HG03432 (cell line): ENCODE results near the gene CDH23.

Experiments used
- ATAC-seq: cut with Tn5 transposase; IDR thresholded peaks from one replicate; pipeline ENCODE4 v1.9.1; 2021; ENCODE audit warnings: mild to moderate bottlenecking, moderate library complexity; ENCODE audit not compliant: unreplicated experiment

Gene CDH23

DNA sequence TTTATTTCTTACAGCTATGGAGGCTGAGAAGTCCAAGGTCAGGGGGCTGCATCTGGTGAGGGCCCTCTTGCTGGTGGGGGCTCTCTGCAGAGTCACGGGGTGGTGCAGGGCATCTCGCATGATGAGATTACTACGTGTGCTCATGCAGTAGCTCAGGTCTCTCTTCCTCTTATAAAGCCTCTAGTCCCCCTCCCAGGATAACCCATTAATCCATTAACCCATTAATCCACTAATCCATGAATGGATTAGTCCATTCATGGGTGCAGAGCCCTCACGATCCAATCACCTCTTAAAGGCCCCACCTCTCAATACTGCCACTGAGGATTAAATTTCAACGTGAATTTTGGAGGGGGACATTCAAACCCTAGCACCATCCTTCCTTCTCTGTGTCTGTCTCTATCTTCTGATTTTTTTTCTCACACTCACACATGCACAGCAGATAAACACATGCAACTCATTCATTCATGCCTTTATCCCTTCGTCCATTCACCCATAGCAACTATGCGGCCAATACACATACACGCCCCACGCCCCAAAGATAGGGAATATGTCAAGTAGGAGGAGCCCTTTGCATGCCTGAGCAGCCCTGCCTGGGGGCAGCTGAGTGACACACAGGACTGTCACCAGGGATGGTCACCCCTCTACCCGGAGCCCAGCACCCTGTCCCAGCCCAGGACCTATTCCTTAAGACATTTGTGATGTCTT is 236.3 kb downstream of the CDH23 start:
- no peak for ATAC-seq

DNA sequence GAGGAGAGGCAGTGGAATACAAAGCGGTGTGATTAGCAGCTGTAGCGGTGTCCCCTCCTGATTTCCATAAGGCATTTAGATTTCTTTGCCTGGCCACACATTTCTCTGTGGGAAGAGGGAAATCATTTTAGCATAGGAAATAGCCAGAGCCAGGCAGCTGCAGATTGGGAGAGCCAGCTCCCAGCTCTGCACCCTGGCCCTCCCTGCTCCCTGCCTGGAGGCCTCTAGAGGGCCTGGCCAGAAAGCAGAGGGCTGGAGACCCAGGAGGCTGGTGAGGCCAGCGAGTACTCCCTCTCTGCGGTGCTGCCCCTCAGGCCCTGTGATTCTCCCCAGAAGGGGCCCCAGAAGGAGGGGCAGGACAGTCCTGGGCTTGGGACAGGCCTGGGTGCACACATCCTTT is 237.2 kb downstream of the CDH23 start:
- ATAC-seq = no peak

DNA sequence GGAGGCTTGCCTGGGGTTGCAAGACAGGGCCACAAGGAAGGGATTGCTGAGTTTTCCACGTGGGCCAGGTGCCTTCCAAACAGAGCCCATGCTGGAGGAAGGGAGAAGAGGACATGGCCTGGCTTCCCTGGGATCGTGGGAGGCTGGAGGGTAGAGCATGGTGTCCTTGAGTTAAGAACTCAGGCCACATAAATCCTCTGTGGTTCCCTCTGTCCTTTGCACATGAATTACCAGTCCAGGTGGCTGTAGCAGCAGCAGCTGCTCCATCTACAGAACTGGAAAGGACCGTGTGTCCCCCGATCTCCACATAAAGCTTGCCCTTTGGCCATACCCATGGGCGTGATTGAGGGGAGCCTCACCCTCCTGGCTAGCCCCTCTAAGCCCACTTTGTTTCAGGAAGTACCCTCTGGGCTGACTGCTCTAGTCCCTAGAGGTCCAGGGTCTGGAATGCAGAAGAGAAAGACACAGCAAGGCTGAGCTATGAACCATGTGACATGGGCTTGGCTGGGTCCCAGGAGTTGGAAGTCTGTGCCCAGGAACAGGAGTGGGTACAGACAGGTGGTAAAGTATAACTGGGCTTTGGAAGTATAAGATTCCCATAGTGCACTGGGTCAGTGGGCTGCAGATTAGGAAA is 237.9 kb downstream of the CDH23 start:
- no peak for ATAC-seq

- ATAC-seq = no peak
Measured at GRCh38 chr10:71635251-71635866, 238.6 kb downstream of the CDH23 start.

DNA sequence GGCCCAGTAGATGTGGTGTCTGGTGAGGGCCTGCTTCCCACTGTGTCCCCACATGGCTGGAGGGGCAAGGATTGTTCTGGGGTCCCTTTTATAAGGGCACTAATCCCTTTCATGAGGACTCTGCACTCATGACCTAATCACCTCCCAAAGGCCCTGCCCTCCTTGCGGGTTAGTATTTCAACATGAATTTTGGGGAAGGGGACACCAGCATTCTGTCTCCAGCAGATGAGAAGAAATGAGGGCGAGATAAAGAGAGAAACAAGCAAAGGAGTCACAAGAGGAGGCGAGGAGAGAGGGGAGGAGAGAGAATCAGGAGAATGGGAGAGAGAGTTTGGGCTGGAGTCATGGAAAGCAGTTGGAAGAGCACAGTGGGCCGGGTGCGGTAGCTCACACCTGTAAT is 239.1 kb downstream of the CDH23 start:
- ATAC-seq = no peak

DNA sequence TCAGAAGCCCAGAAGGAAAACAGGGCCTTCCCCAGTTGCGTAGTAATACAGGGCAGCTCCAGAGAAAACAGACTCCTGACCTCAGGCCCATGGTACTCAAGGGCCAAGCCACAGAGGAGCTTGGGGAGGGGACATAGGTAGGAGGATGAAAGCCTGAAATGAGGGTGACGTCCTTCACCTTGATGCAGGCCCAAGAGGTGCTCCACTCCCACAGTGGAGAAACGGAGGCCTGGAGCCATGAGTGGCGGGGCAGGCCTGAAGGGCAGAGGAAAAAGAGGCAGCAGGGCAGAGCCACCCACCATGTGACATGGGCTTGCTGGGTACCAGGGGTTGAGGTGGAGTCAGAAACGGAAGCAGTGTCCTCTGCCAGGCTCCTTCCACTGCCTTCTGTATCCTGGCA is 239.9 kb downstream of the CDH23 start:
- no peak for ATAC-seq

DNA sequence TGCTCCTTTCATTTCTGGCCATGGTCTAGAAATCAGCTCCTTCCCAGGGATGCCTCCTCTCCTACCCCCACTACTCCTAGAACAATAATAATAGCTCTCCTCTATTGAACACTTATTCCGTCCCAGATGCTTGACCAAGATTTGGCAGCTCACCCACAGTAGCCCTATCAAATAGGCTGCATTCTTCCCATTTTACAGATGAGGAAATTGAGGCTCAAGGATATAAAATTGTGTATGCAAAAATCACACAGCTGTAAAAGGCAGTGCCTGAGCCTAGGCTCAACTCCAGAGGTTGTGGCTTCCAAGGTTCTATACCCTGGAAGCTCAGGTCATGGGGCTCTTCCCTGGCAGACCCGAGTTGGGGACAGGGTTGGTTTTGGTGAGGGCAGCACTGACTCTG is 240.6 kb downstream of the CDH23 start:
- no peak for ATAC-seq

DNA sequence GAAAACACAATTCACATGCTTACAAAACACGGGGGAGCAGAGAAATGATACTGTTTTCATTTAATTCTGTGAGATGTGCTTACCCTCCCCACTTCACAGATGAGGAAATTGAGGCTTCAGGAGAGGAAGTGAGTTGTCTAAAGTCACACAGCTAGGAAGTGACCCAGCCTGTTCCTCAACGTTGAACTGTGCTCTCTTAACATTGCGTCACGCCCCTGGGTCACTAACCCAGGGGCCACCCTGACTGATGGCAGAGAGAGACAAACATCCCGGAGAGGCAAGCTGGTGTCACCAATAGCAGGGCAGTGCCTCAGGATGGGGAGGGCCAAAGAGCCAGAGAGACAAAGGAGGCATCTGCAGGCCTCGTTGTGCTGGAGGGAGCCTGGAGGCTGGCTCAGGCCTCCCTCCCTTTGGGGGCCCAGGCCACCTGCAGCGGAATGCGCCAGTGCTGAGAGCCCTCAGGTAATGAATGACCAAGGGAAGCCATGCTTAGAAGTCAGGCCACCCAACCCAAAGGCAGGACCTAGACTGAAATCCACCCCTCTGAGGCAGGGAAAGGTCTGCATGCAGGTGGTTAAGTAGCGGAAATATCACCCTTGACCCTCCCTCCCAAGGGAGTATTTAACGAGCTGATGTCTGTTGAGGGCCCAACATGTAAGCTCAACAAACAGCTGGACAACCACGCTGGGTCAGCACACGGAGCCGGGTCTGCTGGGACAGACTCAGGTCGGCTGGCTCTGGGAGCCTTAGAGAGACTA is 241.5 kb downstream of the CDH23 start:
- ATAC-seq = no peak

GRCh38 chr10:71638822-71639719 is 242.4 kb downstream of the CDH23 start:
- no peak for ATAC-seq

DNA sequence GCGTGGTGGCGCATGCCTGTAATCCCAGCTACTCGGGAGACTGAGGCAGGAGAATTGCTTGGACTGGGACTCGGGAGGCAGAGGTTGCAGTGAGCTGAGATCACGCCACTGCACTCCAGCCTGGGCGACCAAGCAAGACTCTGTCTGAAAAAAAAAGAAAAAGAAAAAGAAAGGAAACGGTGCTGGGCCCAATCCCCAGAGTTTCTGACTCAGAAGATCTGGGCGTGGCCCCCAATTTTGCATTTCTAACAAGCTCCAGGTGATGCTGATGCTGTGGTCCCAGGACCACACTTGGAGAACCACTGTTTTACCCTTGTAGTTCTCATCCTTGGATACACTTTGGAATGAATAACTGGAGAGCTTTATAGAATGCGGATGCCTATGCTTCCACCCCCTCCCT is 243.9 kb downstream of the CDH23 start:
- no peak for ATAC-seq

GRCh38 chr10:71641449-71641848 is 244.7 kb downstream of the CDH23 start:
- ATAC-seq = no peak

DNA sequence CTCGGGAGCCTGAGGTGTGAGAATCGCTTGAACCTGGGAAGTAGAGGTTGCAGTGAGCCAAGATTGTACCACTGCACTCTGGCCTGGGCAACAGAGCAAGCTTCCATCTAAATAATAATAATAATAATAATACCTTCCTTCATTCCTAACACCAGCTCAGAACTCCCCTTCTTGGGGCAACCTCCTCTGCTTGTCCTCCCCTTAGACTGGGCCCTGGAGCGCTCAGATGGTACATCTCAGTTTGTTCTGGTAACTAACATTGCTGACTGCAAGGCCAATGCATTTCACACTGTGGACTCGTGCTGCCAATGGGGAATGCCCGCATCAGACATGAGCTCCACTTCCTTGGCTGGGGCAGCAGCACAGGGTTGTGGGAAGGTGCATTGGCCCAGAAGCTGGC is 245.3 kb downstream of the CDH23 start:
- ATAC-seq = no peak

DNA sequence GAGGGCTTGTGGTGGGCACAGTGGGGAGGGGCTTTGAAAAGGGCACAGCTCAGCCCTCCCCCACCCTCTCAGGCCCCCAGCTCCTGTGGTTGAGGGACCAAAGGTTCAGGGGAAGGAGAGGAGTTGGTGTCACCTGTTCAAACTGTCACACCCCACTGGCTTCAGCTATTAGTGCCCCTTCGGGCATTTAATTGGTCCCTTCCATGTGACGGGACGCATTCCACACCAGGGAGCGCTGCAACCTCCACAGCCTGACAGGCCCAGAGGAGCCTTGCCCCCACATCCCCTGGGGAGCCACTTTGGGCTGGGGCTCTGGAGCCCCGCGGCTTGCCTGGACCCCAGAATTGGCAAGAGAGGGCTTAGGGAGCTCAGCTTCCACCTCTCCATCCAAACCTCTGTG is 247.2 kb downstream of the CDH23 start:
- ATAC-seq = peak; percentile 43

GRCh38 chr10:71644307-71645180 is 247.8 kb downstream of the CDH23 start:
- peak; percentile 70 for ATAC-seq

DNA sequence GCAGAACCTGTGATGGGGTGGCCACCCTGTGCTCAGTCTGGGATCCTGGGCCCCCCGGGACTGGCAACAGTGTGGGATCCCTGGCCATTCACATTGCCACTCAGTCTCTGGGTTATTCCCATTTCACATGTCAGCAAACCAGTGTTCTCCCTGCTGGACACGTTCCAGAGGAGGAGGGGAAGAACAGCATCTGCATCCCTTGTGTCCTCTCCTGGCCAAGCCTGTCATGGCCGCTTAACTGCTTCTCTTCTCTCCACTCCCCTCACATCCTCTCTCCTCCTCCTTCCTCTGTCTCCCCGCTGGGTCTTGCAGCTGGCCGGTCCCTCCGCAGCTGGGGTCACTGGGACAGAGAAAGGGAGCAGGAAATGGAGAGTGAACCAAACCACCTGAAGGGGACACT is 248.5 kb downstream of the CDH23 start:
- ATAC-seq = no peak

DNA sequence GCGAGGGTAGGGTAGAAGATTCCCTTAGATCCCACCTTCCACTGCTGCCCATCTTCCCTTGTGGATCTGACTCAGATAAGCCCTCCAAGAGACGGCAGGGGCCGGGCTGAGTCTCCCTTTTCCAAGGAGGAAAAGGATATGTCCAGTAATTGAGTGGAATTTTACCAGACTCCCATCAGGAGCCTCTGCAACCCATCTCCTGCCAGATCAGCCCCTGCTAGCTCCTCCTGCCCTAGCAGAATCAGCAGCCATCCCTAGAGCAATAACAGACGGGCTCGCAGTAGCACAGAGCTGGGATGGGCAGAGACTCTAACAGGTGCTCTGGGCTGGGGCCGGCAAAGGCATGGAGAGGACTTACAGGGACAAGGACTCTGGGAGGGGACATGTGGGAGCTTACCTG is 249.3 kb downstream of the CDH23 start:
- no peak for ATAC-seq

GRCh38 chr10:71646592-71647292 is 250.0 kb downstream of the CDH23 start:
- ATAC-seq = no peak

DNA sequence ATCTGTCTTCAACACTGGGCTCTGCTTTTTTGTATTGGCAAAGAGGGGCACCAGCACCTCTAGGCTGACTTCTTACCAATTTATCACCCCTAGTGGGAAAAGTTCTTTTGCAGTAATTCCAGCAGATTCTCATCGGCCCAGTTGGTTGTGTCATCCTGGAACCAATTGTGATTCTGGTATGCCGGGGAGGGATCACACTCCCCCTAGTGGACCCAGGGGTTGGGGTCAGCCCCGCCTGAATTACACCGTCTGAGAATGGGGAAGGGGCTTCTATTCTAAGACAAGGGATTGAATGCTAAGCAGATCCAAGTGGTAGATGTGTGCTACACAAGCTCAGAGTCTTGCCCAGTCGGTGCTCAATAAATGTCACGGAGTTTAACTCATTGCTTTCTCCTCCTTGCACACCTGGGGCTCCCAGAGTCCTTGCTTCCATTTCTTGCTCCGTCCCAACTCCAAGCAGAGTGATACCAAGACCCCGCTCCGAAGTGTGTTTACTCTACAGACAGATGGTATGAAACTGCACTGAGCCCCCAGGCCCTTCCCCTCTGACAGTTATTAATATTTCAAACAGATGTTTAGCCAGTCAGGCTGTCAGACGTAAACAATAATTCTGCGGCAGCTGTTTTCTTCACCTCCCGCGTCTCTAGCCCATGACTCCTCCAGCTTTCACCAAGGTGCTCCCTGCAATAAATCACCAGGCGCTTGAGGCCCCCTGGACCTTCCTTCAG is 251.0 kb downstream of the CDH23 start:
- no peak for ATAC-seq
